ENCODE results near the gene ADGRF5. TPM values are rescaled to one million over a fixed set of nuclear protein-coding genes. Genes with fewer than 3 reads are reported as not detected.

ADGRF5 gene
- total and polyA plus RNA-seq, 2 experiments from 2014 or later, result not detected

DNA sequence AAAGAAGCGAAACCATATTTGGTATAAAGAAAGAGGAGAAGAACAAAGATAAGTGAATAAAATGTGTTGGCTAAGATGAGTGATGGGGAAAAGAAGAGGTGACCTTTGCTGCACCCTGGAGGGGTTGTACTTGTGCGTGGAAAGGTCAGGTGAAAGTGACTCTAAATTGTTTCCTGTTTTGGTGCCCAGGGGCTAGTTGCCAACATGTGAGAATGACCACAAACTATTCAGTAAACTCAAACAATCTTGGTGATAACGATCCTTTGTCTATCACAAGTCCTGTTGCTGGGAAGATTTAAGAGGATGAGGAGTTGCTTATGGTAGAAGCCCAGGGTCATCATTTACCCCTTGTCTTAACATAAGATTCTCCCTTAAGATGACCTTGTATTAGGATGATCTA is 57.9 kb downstream of the ADGRF5 start (continued):
- TF ChIP-seq, protein P1, sequence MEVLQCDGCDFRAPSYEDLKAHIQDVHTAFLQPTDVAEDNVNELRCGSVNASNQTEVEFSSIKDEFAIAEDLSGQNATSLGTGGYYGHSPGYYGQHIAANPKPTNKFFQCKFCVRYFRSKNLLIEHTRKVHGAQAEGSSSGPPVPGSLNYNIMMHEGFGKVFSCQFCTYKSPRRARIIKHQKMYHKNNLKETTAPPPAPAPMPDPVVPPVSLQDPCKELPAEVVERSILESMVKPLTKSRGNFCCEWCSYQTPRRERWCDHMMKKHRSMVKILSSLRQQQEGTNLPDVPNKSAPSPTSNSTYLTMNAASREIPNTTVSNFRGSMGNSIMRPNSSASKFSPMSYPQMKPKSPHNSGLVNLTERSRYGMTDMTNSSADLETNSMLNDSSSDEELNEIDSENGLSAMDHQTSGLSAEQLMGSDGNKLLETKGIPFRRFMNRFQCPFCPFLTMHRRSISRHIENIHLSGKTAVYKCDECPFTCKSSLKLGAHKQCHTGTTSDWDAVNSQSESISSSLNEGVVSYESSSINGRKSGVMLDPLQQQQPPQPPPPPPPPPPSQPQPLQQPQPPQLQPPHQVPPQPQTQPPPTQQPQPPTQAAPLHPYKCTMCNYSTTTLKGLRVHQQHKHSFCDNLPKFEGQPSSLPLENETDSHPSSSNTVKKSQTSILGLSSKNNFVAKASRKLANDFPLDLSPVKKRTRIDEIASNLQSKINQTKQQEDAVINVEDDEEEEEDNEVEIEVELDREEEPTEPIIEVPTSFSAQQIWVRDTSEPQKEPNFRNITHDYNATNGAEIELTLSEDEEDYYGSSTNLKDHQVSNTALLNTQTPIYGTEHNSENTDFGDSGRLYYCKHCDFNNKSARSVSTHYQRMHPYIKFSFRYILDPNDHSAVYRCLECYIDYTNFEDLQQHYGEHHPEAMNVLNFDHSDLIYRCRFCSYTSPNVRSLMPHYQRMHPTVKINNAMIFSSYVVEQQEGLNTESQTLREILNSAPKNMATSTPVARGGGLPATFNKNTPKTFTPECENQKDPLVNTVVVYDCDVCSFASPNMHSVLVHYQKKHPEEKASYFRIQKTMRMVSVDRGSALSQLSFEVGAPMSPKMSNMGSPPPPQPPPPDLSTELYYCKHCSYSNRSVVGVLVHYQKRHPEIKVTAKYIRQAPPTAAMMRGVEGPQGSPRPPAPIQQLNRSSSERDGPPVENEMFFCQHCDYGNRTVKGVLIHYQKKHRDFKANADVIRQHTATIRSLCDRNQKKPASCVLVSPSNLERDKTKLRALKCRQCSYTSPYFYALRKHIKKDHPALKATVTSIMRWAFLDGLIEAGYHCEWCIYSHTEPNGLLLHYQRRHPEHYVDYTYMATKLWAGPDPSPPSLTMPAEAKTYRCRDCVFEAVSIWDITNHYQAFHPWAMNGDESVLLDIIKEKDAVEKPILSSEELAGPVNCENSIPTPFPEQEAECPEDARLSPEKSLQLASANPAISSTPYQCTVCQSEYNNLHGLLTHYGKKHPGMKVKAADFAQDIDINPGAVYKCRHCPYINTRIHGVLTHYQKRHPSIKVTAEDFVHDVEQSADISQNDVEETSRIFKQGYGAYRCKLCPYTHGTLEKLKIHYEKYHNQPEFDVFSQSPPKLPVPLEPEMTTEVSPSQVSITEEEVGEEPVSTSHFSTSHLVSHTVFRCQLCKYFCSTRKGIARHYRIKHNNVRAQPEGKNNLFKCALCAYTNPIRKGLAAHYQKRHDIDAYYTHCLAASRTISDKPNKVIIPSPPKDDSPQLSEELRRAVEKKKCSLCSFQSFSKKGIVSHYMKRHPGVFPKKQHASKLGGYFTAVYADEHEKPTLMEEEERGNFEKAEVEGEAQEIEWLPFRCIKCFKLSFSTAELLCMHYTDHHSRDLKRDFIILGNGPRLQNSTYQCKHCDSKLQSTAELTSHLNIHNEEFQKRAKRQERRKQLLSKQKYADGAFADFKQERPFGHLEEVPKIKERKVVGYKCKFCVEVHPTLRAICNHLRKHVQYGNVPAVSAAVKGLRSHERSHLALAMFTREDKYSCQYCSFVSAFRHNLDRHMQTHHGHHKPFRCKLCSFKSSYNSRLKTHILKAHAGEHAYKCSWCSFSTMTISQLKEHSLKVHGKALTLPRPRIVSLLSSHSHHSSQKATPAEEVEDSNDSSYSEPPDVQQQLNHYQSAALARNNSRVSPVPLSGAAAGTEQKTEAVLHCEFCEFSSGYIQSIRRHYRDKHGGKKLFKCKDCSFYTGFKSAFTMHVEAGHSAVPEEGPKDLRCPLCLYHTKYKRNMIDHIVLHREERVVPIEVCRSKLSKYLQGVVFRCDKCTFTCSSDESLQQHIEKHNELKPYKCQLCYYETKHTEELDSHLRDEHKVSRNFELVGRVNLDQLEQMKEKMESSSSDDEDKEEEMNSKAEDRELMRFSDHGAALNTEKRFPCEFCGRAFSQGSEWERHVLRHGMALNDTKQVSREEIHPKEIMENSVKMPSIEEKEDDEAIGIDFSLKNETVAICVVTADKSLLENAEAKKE (CRISPR knock-in tag; IDR thresholded peaks at IDR 0.05), result no peak
- TF ChIP-seq JUNB (IDR thresholded peaks at IDR 0.05; ENCODE audit: unreplicated experiment), result no peak
- no peak for TF ChIP-seq NANOG (IDR thresholded peaks at IDR 0.05; ENCODE audit: borderline replicate concordance)
- TF ChIP-seq ZNF114 (CRISPR knock-in tag; IDR thresholded peaks at IDR 0.05), result no peak
- no peak for TF ChIP-seq EZH2 (IDR thresholded peaks at IDR 0.05; ENCODE audit: low read depth, unreplicated experiment)
- TF ChIP-seq, protein P2, sequence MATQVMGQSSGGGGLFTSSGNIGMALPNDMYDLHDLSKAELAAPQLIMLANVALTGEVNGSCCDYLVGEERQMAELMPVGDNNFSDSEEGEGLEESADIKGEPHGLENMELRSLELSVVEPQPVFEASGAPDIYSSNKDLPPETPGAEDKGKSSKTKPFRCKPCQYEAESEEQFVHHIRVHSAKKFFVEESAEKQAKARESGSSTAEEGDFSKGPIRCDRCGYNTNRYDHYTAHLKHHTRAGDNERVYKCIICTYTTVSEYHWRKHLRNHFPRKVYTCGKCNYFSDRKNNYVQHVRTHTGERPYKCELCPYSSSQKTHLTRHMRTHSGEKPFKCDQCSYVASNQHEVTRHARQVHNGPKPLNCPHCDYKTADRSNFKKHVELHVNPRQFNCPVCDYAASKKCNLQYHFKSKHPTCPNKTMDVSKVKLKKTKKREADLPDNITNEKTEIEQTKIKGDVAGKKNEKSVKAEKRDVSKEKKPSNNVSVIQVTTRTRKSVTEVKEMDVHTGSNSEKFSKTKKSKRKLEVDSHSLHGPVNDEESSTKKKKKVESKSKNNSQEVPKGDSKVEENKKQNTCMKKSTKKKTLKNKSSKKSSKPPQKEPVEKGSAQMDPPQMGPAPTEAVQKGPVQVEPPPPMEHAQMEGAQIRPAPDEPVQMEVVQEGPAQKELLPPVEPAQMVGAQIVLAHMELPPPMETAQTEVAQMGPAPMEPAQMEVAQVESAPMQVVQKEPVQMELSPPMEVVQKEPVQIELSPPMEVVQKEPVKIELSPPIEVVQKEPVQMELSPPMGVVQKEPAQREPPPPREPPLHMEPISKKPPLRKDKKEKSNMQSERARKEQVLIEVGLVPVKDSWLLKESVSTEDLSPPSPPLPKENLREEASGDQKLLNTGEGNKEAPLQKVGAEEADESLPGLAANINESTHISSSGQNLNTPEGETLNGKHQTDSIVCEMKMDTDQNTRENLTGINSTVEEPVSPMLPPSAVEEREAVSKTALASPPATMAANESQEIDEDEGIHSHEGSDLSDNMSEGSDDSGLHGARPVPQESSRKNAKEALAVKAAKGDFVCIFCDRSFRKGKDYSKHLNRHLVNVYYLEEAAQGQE (IDR thresholded peaks at IDR 0.05; ENCODE audit: unreplicated experiment), result no peak
- TF ChIP-seq POLR2AphosphoS5 (IDR thresholded peaks at IDR 0.05; ENCODE audit: low read depth), result no peak
- no peak for TF ChIP-seq EZH2phosphoT487 (IDR thresholded peaks at IDR 0.05; ENCODE audit: unreplicated experiment)
- no peak for TF ChIP-seq CREB1 (CRISPR knock-in tag; IDR thresholded peaks at IDR 0.05; ENCODE audit: low read depth)
- no peak for TF ChIP-seq ZNF331 (CRISPR knock-in tag; IDR thresholded peaks at IDR 0.05; ENCODE audit: low read depth)

Data from GM23338 (cell line).